GM21737 (cell line): ENCODE data around the gene PDE3B.
A peak's percentile ranks its signal among the peaks of the same experiment; 100 is the strongest.
"Not testable (repeated sequence)": the region's sequence is repeated elsewhere in the genome, so short reads cannot be mapped to it uniquely, and the experiment has no call there.

Experiments
- ATAC-seq: cut with Tn5 transposase; IDR thresholded peaks from one replicate; pipeline ENCODE4 v1.9.1; 2021; ENCODE audit warnings: mild to moderate bottlenecking, moderate library complexity; ENCODE audit not compliant: unreplicated experiment

Gene PDE3B

GRCh38 chr11:14875163-14875562 is 231.6 kb downstream of the PDE3B start:
- no peak for ATAC-seq

DNA sequence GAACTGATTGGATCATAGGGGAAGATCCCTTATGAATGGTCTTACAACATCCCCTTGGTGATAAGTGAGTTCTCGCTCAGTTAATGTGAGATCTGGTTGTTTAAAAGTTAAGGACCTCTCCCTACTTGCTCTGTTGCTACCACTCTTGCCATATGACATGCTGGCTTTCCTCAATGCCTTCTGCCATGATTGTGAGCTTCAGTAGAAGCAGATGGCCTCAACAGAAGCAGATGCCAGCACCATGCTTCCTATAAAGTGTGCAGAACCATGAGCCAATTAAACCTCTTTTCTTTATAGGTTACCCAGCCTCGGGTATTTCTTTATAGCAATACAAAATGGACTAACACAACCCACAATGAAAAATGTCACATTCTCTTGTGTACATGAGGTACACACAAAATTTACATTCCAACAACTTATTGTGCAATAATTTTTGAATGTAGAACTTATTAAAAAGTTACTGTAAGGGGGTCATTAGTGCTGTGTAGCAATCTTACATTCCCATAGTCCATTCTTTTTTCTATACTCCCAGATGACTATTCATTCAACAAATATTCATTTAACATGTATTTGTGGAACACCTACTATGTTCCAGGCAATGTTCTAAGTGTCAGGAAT is 238.1 kb downstream of the PDE3B start:
- ATAC-seq = no peak

GRCh38 chr11:14882196-14882595 is 238.6 kb downstream of the PDE3B start:
- no peak for ATAC-seq

DNA sequence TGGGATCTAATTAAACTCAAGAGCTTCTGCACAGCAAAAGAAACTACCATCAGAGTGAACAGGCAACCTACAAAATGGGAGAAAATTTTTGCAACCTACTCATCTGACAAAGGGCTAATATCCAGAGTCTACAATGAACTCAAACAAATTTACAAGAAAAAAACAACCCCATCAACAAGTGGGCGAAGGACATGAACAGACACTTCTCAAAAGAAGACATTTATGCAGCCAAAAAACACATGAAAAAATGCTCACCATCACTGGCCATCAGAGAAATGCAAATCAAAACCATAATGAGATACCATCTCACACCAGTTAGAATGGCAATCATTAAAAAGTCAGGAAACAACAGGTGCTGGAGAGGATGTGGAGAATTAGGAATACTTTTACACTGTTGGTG is 240.1 kb downstream of the PDE3B start:
- ATAC-seq = not testable (repeated sequence)

DNA sequence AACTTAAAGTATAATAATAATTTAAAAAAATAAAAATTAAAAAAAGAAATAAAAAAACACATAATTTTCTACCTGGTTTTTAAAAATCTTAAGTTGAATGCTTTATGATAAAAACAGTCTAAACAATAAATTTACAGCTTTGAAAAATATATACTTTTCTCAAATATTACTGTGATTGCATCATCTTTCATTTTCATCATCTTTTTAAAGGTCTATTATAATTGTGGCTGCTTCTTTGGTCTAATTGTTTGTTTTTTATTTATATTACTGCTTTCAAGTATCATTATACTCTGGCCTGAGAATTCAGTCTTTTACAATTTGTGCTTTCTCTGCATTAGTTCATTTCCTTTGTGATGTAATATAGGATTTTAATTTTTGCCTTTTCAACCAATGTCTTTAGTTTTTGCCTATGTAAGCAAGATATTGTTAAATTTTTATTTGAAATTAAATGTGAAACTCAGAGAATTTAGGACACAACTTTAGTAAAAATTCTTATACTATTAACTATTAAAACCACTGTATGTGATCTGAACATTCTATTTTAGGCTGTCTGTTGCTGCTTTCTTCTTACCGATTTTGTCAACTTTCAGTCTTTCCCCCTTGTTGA is 241.2 kb downstream of the PDE3B start:
- ATAC-seq = no peak

GRCh38 chr11:14886513-14886912 is 242.9 kb downstream of the PDE3B start:
- no peak for ATAC-seq

DNA sequence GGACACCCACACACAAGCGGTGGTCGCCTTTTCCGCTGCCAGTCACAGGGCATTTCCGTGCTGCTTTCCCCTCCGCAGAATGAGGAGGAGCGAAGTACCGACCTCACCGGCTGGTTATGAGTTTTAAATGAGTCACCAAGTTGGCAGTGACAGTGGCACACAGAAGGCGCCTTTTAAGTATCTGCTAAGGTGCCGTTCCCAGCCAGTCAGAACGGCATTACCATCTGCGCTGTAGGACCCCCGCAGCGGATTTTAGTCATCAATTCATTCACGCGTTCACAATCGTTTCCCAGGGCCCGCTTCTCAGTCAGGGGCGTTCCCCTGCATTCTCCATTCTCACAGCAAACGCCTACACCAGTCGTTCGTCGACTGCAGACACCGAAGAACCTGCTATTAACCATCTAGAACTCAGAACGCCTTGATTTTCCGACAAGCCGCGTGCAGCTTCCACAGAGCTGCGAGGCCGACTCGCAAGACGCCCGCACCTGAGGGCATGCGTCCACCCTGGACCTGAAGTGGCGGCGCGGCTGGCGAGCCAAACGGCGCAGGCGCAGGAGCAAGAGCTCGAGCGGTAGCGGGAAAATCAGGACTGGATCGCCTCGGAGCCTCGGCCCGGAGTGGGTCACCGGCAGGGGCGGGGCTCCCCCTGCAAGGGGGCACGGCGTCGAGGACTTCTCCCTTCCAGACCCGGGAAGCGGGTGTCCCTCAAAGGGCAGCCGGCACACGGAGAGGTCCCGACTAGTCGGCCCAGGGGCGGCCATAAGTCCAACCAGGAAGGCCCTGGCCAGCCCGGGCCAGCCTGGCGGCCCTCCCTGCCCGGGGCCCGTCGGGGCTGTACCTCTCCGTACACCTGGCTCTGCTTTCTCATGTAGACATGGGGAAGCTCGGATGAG is 247.8 kb downstream of the PDE3B start:
- peak; percentile 57 for ATAC-seq

- peak; percentile 96 for ATAC-seq
Observed at GRCh38 chr11:14892036-14892556, 248.5 kb downstream of the PDE3B start, which contains the start of gene CYP2R1. Gene CYP2R1 (minus strand): TSS chr11:14892231. CDS start chr11:14892205, 26 bp downstream.

GRCh38 chr11:14892577-14892976 is 249.0 kb downstream of the PDE3B start:
- ATAC-seq = no peak

- no peak for ATAC-seq
Observed at GRCh38 chr11:14894657-14895598, 251.3 kb downstream of the PDE3B start.

- ATAC-seq = no peak
Observed at GRCh38 chr11:14898355-14898754, 254.8 kb downstream of the PDE3B start.

DNA sequence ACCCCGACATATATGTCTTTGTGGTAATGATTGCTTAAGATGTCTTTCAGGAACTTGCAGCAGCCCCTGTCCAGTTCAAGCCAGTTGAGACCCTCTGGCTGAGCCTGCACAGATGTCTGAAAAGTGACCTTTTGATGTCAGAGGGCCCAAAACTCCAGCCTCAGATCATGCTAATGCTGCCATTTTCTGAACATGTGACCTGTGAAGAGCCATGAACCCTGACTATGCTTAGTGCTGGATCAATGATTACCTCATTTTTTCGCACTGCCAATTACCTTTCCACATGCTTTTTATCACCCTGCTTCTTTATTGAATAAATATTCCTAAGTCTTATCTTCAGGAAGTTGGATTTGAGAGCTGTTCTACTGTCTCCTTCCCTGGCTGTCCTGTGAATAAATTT is 255.3 kb downstream of the PDE3B start:
- no peak for ATAC-seq

DNA sequence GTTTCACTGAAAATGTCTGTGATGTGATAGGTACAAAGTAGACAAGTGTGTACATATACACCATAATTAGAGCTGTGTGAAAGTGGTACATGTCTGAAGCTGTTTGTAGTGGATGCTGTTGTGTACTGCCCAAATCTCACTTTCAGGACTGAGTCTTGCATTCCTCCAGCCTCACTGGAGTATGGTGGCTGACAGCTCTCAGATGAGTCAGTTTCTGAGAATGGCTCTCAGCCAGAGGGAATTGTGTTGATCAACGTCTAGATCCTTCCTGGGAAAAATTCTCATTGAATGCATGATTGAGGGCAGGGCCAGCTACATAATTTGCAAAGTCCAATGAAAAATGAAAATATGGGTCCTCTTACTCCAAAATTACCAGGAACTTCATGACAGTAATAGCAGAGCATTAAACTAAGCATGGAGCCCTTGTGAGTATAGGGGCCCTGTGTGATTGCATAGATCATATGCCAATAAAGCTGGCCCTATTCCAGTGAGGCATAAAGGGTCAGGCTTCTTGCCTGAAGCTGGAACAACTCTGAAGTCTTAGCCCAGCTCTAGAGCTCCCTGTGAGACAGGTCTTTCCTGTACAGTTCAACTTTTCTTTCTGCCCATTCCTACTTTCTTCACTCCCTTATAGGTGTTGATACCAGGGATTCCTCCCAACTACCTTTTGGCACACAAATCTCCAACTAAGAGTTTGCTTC is 259.2 kb downstream of the PDE3B start:
- no peak for ATAC-seq

DNA sequence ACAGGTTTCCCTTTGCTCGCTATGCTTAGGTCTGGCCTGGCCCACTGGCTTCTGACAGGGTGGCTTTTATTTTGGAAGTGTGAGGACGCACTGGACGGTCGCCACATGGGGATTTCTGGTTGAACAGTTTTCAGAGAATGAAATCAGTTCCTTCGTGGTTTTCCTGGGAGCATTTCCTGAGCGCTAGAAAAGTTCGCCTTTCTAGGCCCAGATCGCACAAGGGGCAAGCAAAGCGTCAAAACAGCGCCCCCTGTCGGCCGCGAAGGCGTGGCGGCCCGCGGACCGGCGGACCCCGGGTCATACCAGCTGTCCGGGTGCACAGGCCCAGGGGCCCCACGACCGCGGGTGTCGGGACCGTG is 261.1 kb downstream of the PDE3B start:
- ATAC-seq = peak; percentile 51

GRCh38 chr11:14905104-14906033 is 261.8 kb downstream of the PDE3B start:
- ATAC-seq = peak; percentile 58

- ATAC-seq = no peak
Observed at GRCh38 chr11:14906578-14906977, 263.0 kb downstream of the PDE3B start.

GRCh38 chr11:14906993-14907392 is 263.4 kb downstream of the PDE3B start:
- ATAC-seq = no peak

DNA sequence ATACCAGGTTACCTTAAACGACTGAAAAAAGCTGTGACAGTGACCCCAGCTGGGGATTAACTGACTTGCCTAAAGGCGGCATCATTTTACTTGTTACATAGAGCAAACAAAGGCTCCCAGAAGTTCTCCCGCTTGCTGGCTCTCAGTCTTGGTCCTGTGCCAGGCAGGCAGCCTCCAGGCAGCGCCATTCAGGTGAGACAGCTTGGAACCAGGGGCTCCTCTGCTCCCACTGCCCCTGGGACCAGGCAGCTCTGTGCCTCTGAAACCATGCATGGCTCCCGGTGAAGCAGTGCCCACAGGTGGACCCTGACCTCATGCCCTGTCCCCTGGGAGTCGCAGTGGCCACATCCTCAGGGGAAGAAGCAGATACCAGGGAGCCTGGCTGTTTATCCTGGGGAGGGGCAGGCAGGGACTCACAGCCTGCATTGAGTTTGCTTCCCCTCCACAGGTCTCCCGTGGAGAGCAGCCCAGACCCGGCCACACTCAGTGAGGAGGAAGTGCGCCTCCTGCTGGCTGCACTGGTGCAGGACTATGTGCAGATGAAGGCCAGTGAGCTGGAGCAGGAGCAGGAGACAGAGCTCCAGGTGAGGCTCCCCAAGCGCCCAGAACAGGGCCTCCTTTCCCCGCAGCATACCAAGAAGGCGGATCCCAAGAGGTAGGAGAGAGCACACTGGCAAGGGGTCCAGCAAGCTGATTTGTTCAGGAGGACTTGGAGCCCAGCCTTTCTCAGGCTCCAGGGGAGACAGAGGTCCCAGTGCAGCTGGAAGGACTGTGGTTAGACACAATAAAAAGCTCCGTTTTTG is 264.0 kb downstream of the PDE3B start:
- ATAC-seq = peak; percentile 36
